ENCODE data around the gene MED12.
A peak's percentile ranks its signal among the peaks of the same experiment; 100 is the strongest.
"Not testable (repeated sequence)": the region's sequence is repeated elsewhere in the genome, so short reads cannot be mapped to it uniquely, and the experiment has no call there.

Gene MED12

DNA sequence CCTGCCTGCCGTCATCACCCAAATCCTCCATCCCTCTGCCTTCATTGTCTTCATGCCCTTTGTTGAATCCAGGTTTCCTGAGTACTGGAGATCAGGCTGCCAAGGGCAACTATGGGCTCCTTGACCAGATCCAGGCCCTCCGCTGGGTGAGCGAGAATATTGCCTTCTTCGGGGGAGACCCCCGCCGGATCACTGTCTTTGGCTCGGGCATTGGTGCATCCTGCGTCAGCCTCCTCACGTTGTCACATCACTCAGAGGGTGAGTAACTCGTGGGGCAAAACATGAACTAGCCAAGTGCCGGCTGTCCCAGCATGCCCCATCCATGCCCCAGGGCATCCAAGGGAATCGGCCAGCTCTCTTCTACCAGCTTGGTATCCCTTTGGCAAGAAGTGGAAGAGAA lies 45.7 kb downstream of the MED12 start:
- DNase-seq (ENCODE audit: low read depth) = no peak

GRCh38 chrX:71166461-71166860 lies 48.1 kb downstream of the MED12 start:
- no peak for DNase-seq (ENCODE audit: low read depth)

DNA sequence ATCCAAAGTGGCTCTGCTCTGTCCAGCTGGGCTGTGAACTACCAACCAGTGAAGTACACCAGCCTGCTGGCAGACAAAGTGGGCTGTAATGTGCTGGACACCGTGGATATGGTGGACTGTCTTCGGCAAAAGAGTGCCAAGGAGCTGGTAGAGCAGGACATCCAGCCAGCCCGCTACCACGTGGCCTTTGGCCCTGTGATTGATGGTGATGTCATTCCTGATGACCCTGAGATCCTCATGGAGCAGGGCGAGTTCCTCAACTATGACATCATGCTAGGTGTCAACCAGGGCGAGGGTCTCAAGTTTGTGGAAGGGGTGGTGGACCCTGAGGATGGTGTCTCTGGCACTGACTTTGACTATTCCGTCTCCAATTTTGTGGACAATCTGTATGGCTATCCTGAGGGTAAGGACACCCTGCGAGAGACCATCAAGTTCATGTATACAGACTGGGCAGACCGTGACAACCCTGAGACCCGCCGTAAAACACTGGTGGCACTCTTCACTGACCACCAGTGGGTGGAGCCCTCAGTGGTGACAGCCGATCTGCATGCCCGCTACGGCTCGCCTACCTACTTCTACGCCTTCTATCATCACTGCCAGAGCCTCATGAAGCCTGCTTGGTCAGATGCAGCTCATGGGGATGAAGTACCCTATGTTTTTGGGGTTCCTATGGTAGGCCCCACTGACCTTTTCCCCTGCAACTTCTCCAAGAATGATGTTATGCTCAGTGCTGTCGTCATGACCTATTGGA lies 48.8 kb downstream of the MED12 start:
- DNase-seq (ENCODE audit: low read depth) = no peak

DNA sequence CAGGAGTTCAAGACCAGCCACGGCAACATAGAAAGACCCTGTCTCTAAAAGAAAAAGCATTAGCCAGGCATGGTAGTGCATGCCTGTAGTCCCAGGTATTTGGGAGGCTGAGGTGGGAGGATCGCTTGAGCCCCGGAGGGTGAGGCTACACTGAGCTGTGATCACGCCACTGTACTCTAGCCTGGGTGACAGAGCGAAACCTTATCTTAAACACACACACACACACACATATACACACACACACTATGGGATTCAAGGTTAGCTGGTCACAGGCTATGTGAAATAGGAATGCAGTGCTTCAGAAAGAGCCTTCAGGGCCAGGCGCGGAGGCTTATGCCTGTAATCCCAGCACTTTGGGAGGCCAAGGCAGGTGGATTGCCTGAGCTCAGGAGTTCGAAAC lies 49.7 kb downstream of the MED12 start:
- DNase-seq (ENCODE audit: low read depth) = no peak

DNA sequence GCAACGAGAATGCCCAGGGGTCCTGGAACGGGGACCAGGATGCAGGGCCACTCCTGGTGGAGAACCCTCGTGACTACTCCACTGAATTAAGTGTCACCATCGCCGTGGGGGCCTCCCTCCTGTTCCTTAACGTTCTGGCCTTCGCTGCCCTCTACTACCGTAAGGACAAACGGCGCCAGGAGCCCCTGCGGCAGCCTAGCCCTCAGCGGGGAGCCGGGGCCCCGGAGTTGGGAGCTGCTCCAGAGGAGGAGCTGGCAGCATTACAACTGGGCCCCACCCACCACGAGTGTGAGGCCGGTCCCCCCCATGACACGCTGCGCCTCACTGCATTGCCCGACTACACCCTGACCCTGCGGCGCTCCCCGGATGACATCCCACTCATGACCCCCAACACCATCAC lies 51.2 kb downstream of the MED12 start:
- no peak for DNase-seq (ENCODE audit: low read depth)

DNA sequence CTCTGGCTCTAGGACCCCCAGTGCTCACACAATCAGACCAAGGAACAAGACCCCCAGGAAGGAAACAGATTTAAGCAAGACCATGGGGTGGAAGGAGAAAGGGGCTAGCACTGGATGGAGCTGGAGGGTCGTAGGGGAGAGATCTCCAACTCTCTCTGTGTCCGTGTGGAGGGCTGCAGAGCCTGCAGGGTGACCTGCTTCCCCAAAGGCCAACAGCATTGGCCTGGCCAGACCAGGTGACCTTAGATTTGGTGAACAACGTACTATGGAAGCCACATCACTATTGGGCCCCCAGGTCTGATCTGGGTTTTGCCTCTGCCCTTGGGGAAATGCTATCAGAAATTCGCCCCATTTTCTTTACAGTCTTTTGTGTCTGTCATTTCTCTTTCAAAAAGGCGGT lies 52.3 kb downstream of the MED12 start:
- no peak for DNase-seq (ENCODE audit: low read depth)

- no peak for DNase-seq (ENCODE audit: low read depth)
Observed at GRCh38 chrX:71171110-71171801, 52.9 kb downstream of the MED12 start.

GRCh38 chrX:71173440-71173839 lies 55.0 kb downstream of the MED12 start:
- no peak for DNase-seq (ENCODE audit: low read depth)

DNA sequence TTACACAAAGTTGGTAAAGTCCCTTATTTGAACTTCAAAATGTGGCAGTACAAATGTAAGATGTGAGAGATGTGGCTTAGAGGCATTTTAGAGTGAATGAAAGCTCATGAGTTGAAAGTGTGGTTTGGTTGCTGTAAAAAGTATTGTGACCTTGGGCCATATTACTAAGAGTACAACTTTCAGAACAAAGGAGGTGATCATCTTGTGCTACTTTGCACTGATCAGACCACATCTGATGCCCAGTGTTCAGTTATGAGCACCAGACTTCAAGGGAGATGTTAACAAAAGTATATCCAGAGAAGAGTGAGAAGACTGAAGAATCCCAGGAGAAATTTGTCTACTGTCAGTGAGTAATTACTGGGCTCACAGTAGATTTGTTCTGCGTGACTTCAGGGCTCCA lies 56.4 kb downstream of the MED12 start:
- no peak for DNase-seq (ENCODE audit: low read depth)

DNA sequence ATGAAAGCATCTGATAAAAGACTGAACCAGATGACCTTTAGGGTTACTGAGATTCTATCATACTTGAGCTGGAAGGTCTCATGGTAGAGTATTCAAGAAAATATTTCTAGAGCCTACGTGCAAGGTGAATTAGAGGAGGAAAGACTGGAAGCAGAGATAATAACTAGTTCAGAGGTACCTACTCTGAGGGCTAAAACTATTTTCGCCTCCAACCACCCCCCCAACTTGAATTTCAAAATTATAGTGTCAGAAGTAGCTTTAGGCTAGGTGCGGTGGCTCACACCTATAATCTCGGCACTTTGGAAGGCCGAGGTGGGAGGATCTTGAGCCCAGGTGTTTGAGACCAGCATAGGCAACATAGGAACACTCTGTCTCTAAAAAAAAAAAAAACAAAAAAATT lies 57.1 kb downstream of the MED12 start:
- no peak for DNase-seq (ENCODE audit: low read depth)

GRCh38 chrX:71177327-71177726 lies 58.9 kb downstream of the MED12 start:
- DNase-seq (ENCODE audit: low read depth) = no peak

DNA sequence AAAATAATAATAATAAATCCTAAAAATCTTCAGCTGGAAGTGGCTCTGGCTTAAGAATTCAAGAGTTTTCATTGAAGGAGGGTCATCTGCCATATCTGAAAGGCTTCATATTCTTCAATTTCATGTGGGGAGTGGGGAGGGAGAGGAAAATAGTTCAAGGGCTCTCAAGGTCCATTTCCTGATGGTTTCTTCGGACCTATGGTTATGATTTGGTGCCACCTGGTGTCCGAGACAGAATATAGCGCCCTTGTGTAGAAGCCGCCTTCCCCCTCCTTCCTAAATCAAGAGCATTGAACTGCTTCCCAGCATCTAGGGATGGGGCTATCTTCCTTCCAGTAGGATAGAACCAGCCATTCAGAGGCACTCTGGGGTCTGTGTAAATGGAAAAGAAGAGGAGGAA lies 60.5 kb downstream of the MED12 start:
- DNase-seq (ENCODE audit: low read depth) = peak; percentile 68

GRCh38 chrX:71180579-71181265 lies 62.3 kb downstream of the MED12 start:
- DNase-seq (ENCODE audit: low read depth) = not testable (repeated sequence)

- no peak for DNase-seq (ENCODE audit: low read depth)
Observed at GRCh38 chrX:71181558-71181909, 63.1 kb downstream of the MED12 start.

DNA sequence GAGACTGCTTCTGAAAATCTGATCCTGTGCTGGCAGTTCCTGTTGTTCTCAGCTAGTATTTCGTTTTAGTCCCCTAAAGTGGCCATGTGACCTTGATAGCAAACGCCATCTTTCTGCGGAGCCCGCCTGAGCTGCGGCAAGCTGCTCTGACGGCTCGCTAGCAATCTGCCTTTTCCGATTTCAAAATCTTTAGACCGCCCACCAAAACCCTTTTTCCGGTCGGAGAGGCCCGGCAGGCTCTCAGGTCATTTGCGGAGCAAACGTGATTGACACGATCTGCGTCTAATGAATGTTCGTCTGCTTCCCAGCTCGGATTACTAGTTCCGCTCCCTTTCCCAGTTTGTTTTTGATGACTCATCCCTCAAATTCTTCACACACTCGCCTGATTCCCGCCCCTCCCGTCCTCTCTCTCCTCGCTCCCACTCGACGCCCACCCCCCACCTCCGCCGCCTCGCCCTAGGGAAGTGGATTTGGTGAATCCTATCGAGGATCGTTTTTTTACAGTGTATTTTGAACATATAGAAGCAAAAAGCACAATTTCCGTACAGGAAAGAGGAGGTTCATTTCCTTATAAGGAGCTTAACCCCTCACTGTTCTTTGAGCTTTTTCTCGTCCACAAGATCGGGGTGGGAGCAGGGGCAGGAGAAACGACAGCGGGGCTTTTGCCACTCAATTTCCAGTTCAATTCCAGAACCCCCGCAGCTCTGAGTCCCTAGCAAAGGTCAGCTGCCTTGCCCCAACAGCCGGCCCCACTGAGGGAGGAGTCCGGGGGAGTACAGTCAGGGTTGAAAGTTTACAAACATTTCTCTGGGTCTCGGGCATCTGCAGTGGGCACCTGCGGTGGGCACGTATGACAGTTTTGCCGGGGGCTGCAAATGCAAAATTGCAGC lies 63.8 kb downstream of the MED12 start:
- peak; percentile 97 for DNase-seq (ENCODE audit: low read depth)

DNA sequence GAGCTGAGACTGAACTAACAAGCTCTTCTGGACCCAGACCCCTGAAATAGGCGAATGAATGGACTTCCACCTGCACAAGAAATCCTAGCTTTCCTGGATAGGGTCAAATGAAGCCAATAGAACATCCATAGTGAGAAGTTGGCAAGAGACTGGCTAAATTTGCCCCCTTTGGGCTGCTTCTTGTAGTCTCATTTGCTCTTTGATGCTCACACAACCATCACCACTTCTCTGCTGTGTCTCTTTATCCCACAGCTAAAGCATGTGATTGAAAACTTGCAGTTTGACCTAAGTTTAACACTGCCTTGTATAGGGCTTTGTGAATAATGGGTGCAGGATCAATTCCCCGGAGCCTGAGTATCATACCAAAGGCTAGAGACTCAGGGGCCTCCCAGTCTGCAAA lies 64.5 kb downstream of the MED12 start:
- DNase-seq (ENCODE audit: low read depth) = no peak

DNA sequence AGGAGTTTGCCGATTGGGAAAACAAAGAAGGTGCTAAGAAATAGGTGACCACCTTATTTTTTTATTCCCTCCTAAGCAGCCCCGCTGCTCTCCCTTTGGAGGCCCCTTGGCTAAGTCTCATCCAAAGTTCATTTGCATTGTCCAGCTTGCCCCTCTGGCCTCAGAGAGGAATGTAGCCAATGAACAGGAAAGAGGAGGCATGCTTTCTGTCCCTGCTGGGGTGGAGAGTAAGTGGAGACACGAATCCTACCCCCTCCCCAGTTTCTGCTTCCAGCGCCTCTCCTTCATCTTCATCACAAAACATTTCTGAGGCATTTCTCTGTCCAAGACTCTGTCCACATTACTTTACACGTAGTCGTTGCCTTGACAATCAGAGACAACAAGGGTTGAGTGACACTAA lies 64.9 kb downstream of the MED12 start:
- no peak for DNase-seq (ENCODE audit: low read depth)

- no peak for DNase-seq (ENCODE audit: low read depth)
Observed at GRCh38 chrX:71184092-71184491, 65.7 kb downstream of the MED12 start.

- DNase-seq (ENCODE audit: low read depth) = no peak
Observed at GRCh38 chrX:71184803-71185495, 66.6 kb downstream of the MED12 start.

DNA sequence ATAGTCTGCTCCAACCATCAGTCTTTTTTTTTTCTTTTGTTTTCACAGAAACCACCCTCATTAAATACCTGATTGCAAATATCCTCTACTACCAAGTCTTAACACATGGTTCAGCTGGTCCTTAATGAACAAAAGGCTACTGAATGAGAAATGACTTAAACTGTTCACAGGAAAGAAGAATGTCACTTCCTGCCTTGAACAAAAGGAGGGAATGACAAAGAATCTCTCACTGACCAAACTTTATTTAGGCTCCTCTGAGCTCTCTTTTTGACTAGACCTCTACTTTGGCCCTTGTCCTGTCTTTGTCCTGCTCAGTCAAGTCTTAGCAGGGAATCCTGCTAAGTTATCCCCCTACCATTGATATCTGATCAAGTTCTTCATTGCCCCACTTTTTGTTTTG lies 72.9 kb downstream of the MED12 start:
- DNase-seq (ENCODE audit: low read depth) = no peak

Data from ELR (cell line).